LNCaP clone FGC (cell line): ENCODE data around the gene TBL1X.

Source experiments
- DNase-seq: peaks from one replicate; pipeline ENCODE4 v3.0.0-alpha.2; 2011; ENCODE audit warnings: low read depth
- H3K4me3 ChIP-seq: 2 replicates; pipeline ENCODE4 v1.5.1; 2011; ENCODE audit warnings: mild to moderate bottlenecking, low read depth, low read length, control low read depth
- TF ChIP-seq, protein P1 (sequence below): IDR thresholded peaks from 2 replicates; pipeline ENCODE4 v1.5.1; 2012; ENCODE audit warnings: mild to moderate bottlenecking; ENCODE audit not compliant: control insufficient read depth, insufficient read depth; ENCODE audit errors: extremely low read depth

The TBL1X gene

DNA sequence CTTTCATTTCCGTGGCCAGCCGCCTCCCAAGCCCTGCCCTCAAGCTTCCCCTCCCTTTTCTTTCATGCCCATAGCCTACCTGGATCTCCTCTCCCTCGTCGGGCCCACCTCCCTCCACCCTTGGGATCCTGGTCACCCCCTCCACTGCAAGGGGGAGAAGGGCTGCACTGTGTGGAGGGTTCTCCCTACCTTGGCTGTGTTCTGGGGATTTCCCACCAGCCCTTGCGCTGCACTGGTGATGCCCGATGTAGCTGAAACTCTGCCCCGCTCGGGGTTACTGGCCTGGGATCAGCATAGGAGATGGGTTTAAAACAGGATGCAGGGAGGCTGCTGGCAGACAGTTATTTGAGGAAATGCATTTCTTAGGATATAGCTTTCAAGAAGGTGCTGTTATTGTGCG is 128.9 kb downstream of the TBL1X start:
- TF ChIP-seq, protein P1, sequence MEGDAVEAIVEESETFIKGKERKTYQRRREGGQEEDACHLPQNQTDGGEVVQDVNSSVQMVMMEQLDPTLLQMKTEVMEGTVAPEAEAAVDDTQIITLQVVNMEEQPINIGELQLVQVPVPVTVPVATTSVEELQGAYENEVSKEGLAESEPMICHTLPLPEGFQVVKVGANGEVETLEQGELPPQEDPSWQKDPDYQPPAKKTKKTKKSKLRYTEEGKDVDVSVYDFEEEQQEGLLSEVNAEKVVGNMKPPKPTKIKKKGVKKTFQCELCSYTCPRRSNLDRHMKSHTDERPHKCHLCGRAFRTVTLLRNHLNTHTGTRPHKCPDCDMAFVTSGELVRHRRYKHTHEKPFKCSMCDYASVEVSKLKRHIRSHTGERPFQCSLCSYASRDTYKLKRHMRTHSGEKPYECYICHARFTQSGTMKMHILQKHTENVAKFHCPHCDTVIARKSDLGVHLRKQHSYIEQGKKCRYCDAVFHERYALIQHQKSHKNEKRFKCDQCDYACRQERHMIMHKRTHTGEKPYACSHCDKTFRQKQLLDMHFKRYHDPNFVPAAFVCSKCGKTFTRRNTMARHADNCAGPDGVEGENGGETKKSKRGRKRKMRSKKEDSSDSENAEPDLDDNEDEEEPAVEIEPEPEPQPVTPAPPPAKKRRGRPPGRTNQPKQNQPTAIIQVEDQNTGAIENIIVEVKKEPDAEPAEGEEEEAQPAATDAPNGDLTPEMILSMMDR, result no peak
- H3K4me3 ChIP-seq, result no peak overlapping the region
- no peak for DNase-seq

DNA sequence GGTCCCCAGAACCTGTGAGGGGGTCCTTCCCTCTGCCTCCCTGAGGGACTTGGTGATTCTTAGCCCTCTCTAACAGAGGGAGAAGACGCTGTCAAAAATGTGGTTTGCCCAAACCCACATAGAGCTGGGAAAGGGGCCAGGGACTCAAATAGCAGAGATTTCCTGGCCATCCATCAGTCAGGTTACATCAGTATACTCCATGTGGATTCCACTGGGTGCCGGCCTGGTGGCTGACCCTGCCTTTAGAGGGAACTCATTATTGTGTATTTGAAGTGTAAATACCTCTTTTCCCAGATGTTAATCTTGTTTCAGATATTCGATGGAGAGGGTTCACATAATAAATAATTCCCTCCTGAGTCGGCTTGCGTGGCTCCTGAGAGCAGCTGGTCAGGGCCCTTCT is 130.3 kb downstream of the TBL1X start:
- H3K4me3 ChIP-seq, result no peak overlapping the region
- TF ChIP-seq, protein P1, result no peak
- no peak for DNase-seq

DNA sequence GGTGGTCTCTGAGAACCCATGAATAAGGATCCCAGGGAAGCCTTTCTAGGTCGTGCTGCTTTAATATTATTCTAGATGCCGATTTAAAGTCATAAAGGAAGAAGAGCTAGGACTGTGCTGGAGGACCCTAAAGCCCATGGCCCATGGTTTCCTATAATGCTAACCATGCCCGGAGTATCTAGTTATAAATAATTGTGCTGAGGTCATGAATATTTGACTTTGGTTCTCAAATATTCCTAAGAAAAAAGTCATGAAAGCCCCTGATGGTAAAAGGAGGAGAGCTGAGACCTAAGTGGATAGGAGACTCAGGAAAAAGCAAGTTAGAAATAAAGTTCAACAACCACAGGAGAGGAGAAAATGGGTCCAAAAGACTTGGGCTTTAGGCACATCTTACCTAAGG is 132.0 kb downstream of the TBL1X start:
- TF ChIP-seq, protein P1, result no peak
- no peak overlapping the region for H3K4me3 ChIP-seq
- no peak for DNase-seq

DNA sequence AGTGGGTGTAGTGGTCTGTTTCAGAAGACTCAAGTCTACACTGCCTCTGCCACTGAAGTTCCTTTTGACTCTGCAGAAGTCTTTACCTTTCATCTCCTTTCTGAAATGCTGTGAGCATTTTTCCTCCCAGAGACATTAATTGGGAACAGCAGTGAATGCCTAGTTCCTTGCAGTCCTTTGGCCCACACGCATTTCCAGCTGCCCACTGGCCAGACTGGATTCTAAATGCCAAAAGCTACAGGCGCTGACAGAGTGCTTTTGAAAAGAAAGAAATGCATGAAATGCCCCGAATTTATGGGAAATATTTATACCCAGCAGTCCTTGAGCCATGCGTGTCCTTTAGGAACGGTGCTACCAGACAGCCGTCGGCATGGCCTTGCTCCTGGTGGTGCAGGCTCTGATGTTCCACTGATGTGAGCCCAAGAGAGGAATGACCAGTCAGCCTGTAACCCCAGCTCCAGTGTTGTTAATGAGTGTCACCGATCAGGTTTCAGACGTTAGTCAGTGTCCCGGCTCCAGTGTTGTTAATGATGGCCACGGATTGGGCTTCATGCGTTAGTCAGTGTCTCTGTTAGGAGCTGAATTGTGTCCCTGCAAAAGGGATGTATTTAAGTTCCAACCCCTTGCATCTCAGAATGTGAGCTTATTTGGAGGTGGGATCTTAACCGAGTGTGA is 132.6 kb downstream of the TBL1X start:
- no peak overlapping the region for H3K4me3 ChIP-seq
- TF ChIP-seq, protein P1, result no peak
- no peak for DNase-seq

DNA sequence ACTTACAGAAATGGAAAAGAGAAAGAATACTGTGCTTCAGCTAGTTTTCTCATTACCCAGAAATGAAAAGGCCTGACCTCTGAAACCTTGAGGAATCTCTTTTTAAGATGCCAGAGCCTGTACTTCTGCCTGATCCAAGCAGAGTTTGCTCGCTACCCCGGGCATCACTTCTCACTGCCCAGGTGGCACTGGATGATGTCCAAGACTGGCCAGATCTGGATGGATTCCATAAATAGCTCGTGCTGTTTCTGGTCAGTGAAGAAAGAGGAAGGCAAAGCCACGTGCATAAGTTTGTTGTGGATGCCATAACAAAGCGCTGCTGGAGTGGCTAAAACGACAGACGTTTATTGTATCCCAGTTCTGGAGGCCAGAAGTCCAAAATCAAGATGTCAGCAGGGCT is 133.5 kb downstream of the TBL1X start:
- H3K4me3 ChIP-seq, result no peak overlapping the region
- TF ChIP-seq, protein P1, result no peak
- DNase-seq, result peak; percentile 35

DNA sequence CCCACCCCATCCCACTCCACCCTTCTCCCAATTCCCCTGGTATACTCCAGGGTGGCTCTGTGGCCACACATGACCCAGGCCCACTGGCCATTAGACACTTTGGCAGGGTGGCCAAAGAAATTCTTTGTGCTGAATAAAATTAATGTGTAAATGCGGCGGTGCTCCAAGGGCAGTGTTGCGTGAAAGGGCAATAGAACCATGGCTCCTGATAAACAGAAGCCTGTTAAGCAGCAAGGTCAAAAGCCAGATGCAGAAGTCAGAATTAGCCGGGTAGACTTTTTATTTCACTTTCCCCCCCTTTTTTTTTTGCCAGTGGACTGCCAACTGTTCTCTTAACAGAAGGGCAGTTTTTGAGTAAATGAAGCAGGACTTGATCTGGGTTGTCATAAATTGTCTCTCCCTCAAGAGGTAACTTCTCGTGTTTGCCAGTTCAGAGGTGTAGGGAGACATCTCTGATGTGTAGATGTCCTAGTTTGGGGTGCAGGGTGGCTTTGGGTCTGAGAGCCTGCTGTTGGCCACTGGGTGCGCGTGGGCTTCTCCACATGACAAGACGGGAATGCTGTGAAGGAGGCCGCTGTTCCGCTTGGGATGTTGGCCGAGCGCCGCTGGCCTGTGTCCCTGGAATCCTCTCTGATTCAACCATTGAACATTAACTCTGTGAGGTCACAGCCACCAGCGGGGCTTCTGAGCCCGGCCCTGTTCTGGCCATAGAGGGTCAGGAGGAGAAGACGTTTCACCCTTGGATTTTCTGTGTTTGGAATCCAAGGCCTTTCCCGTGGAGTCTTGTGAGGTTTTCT is 139.5 kb downstream of the TBL1X start:
- TF ChIP-seq, protein P1, result no peak
- no peak overlapping the region for H3K4me3 ChIP-seq
- no peak for DNase-seq
